ACC112 (cell line): ENCODE results near the gene COL5A2.

Source experiments
- H2AFZ ChIP-seq: fragments of 200-600 bp; sonication (generic); one replicate; pipeline ENCODE4 v1.6.0; 2017; ENCODE audit warnings: antibody characterized with exemption, low read length; ENCODE audit not compliant: unreplicated experiment
- H3K27ac ChIP-seq: fragments of 200-600 bp; sonication (generic); 2 replicates; pipeline ENCODE4 v1.5.1; 2014; ENCODE audit warnings: low read depth, mild to moderate bottlenecking, antibody characterized with exemption, low read length, moderate library complexity
- H3K27me3 ChIP-seq: fragments of 200-600 bp; sonication (generic); 2 replicates; pipeline ENCODE4 v1.6.1; 2014; ENCODE audit warnings: mild to moderate bottlenecking, antibody characterized with exemption, low read length, moderate library complexity, mixed read lengths; ENCODE audit not compliant: insufficient read depth
- H3K36me3 ChIP-seq: fragments of 200-600 bp; sonication (generic); 2 replicates; pipeline ENCODE4 v1.6.1; 2016; ENCODE audit warnings: mild to moderate bottlenecking, antibody characterized with exemption, low read length, moderate library complexity, mixed read lengths; ENCODE audit not compliant: insufficient read depth
- H3K4me1 ChIP-seq: fragments of 200-600 bp; sonication (generic); one replicate; pipeline ENCODE4 v1.6.1; 2016; ENCODE audit warnings: low read length, mixed read lengths; ENCODE audit not compliant: insufficient read depth, unreplicated experiment, control insufficient read depth
- H3K4me3 ChIP-seq: fragments of 200-600 bp; sonication (generic); 2 replicates; pipeline ENCODE4 v1.5.1; 2014; ENCODE audit warnings: mild to moderate bottlenecking, low read depth, low read length
- H3K79me2 ChIP-seq: fragments of 200-600 bp; sonication (generic); one replicate; pipeline ENCODE4 v1.6.0; 2016; ENCODE audit warnings: low read length; ENCODE audit not compliant: control insufficient read depth, unreplicated experiment, insufficient read depth

The COL5A2 gene

GRCh38 chr2:189164746-189165145, 14.8 kb downstream of the COL5A2 start:
- Histone ChIP-seq H3K27ac (peak overlapping the region; percentile 66), H3K4me3 (peak overlapping the region; percentile 6; the same call in 1 of the 2 replicates), H3K27me3 (no peaks in the 10 kb centered on the region), H3K4me1 (peaks cover 63% of the 10 kb centered on the region), H2AFZ (no peak overlapping the region), H3K36me3 (no peaks in the 10 kb centered on the region), H3K79me2 (peaks cover 91% of the 10 kb centered on the region)

- peaks cover 92% of the 10 kb centered on the region for H3K79me2 ChIP-seq
- no peak overlapping the region for H2AFZ ChIP-seq
- H3K27ac ChIP-seq: peak overlapping the region; percentile 66
- no peaks in the 10 kb centered on the region for H3K27me3 ChIP-seq
- no peaks in the 10 kb centered on the region for H3K36me3 ChIP-seq
- H3K4me3 ChIP-seq: peak overlapping the region; percentile 4; the same call in 1 of the 2 replicates
- peaks cover 62% of the 10 kb centered on the region for H3K4me1 ChIP-seq
Measured at GRCh38 chr2:189163889-189164288, 15.7 kb downstream of the COL5A2 start.

- Histone ChIP-seq H3K27me3 (no peaks in the 10 kb centered on the region), H3K27ac (no peak overlapping the region), H3K36me3 (no peaks in the 10 kb centered on the region), H3K4me3 (no peak overlapping the region), H2AFZ (no peak overlapping the region), H3K79me2 (peaks cover 92% of the 10 kb centered on the region), H3K4me1 (peaks cover 69% of the 10 kb centered on the region)
Measured at GRCh38 chr2:189162566-189162965, 17.0 kb downstream of the COL5A2 start.

GRCh38 chr2:189161894-189162293, 17.7 kb downstream of the COL5A2 start:
- no peaks in the 10 kb centered on the region for H3K27me3 ChIP-seq
- no peak overlapping the region for H3K4me3 ChIP-seq
- H2AFZ ChIP-seq: no peak overlapping the region
- peaks cover 68% of the 10 kb centered on the region for H3K4me1 ChIP-seq
- H3K36me3 ChIP-seq: no peaks in the 10 kb centered on the region
- peaks cover 90% of the 10 kb centered on the region for H3K79me2 ChIP-seq
- no peak overlapping the region for H3K27ac ChIP-seq

- Histone ChIP-seq H3K36me3 (no peaks in the 10 kb centered on the region), H3K4me3 (no peak overlapping the region), H2AFZ (no peak overlapping the region), H3K4me1 (peaks cover 57% of the 10 kb centered on the region), H3K27ac (no peak overlapping the region), H3K79me2 (peaks cover 89% of the 10 kb centered on the region), H3K27me3 (no peaks in the 10 kb centered on the region)
Measured at GRCh38 chr2:189159717-189160116, 19.8 kb downstream of the COL5A2 start.

GRCh38 chr2:189159273-189159672, 20.3 kb downstream of the COL5A2 start:
- Histone ChIP-seq H2AFZ (no peak overlapping the region), H3K27me3 (no peaks in the 10 kb centered on the region), H3K4me3 (no peak overlapping the region), H3K4me1 (peaks cover 54% of the 10 kb centered on the region), H3K36me3 (no peaks in the 10 kb centered on the region), H3K27ac (peak overlapping the region; percentile 13; the same call in 1 of the 2 replicates), H3K79me2 (peaks cover 91% of the 10 kb centered on the region)

- H3K4me3 ChIP-seq: no peak overlapping the region
- H3K4me1 ChIP-seq: peaks cover 54% of the 10 kb centered on the region
- H2AFZ ChIP-seq: no peak overlapping the region
- no peaks in the 10 kb centered on the region for H3K27me3 ChIP-seq
- H3K36me3 ChIP-seq: no peaks in the 10 kb centered on the region
- H3K79me2 ChIP-seq: peaks cover 94% of the 10 kb centered on the region
- peak overlapping the region; percentile 13 for H3K27ac ChIP-seq
Measured at GRCh38 chr2:189157939-189158338, 21.6 kb downstream of the COL5A2 start.

- Histone ChIP-seq H3K27ac (peak overlapping the region; percentile 13), H3K36me3 (no peaks in the 10 kb centered on the region), H3K4me3 (no peak overlapping the region), H3K79me2 (peaks cover 94% of the 10 kb centered on the region), H3K27me3 (no peaks in the 10 kb centered on the region), H3K4me1 (peaks cover 59% of the 10 kb centered on the region), H2AFZ (no peak overlapping the region)
Measured at GRCh38 chr2:189157456-189157855, 22.1 kb downstream of the COL5A2 start.

GRCh38 chr2:189155795-189156194, 23.8 kb downstream of the COL5A2 start:
- H3K4me1 ChIP-seq: peaks cover 74% of the 10 kb centered on the region
- no peak overlapping the region for H3K4me3 ChIP-seq
- no peaks in the 10 kb centered on the region for H3K27me3 ChIP-seq
- peaks cover 3% of the 10 kb centered on the region; the same call in 1 of the 2 replicates for H3K36me3 ChIP-seq
- H2AFZ ChIP-seq: no peak overlapping the region
- no peak overlapping the region for H3K27ac ChIP-seq
- H3K79me2 ChIP-seq: peaks cover 94% of the 10 kb centered on the region

- H3K27ac ChIP-seq: peak overlapping the region; percentile 34; the same call in 1 of the 2 replicates
- no peak overlapping the region for H2AFZ ChIP-seq
- H3K27me3 ChIP-seq: no peaks in the 10 kb centered on the region
- peaks cover 10% of the 10 kb centered on the region for H3K36me3 ChIP-seq
- peaks cover 72% of the 10 kb centered on the region for H3K4me1 ChIP-seq
- peaks cover 95% of the 10 kb centered on the region for H3K79me2 ChIP-seq
- peak overlapping the region; percentile 13; the same call in 1 of the 2 replicates for H3K4me3 ChIP-seq
Measured at GRCh38 chr2:189153619-189154018, 25.9 kb downstream of the COL5A2 start.

- H3K27ac ChIP-seq: peak overlapping the region; percentile 34
Measured at GRCh38 chr2:189152483-189152882, 27.1 kb downstream of the COL5A2 start.

More at GRCh38 chr2:189152483-189152882, 27.1 kb downstream of the COL5A2 start:
- Histone ChIP-seq H3K4me3 (peak overlapping the region; percentile 28; the same call in 1 of the 2 replicates), H3K27me3 (no peaks in the 10 kb centered on the region), H2AFZ (no peak overlapping the region), H3K36me3 (peaks cover 16% of the 10 kb centered on the region), H3K79me2 (peaks cover 96% of the 10 kb centered on the region), H3K4me1 (peaks cover 69% of the 10 kb centered on the region)
